HG02852 (cell line): ENCODE measurements around the gene EGFLAM.

Source experiments
- ATAC-seq: cut with Tn5 transposase; IDR thresholded peaks from one replicate; pipeline ENCODE4 v1.9.1; 2021; ENCODE audit warnings: mild to moderate bottlenecking, moderate library complexity; ENCODE audit not compliant: unreplicated experiment

EGFLAM gene

GRCh38 chr5:38467353-38468040 is 209.1 kb downstream of the EGFLAM start:
- no peak for ATAC-seq

GRCh38 chr5:38468202-38468673 is 209.9 kb downstream of the EGFLAM start:
- ATAC-seq, result no peak

DNA sequence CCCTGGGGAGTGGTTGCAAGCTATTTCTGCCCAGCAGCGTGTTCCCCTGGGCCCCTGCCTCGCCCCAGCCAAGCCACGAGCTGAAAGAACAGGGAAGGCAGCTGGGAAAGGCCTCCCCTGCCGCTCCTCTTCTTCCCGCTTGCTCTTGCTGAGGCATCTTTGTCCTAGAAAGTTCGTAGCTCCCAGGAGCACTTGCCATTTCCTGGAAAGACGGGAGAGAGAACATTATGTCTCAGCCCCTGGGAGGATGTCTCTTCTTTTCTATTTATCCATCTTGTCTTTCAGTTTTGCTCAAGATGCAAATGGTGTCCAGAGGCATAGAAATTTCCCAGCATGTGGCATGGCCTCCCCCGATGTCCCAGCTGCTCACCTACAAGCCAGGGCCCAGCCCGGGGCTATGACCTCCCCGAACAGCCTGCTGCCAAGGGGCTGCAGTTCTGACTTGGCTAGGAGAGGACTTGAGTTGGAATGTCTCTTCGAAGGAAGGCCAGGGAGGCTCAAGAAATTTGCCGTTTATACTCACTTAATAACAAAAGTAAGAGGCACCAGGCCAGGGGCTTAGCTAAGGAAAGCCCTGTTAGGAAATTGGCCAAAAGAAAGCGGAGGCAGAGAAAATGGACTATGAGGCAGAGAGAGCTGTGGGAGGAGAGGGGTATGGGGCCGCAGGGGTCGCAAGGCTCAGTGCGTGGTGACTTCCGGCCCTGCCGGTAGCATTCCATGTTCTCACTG is 210.8 kb downstream of the EGFLAM start:
- no peak for ATAC-seq

- ATAC-seq, result no peak
Measured at GRCh38 chr5:38469707-38470267, 211.4 kb downstream of the EGFLAM start.

- no peak for ATAC-seq
Measured at GRCh38 chr5:38471709-38472108, 213.3 kb downstream of the EGFLAM start.

GRCh38 chr5:38472541-38472940 is 214.2 kb downstream of the EGFLAM start:
- no peak for ATAC-seq

DNA sequence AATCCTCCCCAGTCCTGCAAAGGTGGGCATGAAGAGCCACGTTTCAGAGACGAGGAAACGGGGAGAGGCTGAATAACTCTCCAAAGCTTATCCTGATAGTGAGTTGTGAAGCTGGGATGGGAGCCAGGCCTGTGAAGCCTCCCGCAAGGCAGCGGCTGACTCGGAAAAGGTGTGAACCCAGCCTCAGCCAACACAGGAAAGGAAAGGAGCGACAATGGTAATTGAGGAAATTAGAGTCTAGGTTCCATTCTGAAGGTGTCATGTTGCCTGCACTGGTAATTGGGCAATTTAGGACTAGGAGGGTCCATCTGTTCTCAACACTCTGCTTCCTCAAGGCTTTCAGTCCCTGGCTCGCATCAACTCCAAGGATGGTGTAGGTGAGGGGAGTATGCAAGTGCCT is 214.6 kb downstream of the EGFLAM start:
- ATAC-seq, result no peak

DNA sequence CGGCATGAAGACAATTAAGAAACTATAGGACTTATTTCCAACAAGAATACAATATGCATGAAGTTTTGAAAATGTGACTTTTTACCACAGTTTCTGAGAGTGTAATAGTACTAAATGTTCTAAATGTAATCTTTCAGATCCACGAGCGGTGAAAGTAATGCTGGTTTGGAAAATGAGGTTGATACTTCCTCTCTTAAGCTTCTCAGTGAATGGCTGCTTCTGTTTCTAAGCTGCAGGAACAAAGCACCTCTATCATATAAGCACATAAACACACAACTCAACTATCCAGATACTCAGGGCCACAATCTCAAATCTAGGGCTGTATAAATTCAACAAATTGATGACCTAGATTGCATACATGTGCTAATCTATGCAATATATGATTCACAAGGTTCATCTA is 219.8 kb downstream of the EGFLAM start:
- no peak for ATAC-seq

DNA sequence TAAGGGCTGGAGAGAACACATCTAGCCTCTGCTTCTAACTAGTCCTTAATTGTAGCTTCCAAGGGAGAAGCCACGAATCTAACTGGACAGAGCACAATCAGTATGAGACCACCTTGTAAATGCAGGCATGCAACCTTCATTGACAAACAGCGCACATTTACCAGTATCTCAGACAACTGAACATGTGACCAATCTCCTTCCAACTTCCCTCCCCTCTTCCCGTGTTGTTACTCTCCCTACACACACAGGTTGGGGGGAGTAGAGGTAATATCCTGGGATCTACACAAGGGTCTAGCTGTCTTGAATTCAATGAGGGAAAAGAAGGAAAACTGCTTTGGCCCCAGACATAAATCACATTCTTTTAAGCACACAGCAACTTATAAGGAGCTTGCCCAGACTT is 220.5 kb downstream of the EGFLAM start:
- ATAC-seq, result no peak

GRCh38 chr5:38479315-38479904 is 221.1 kb downstream of the EGFLAM start:
- ATAC-seq, result no peak

GRCh38 chr5:38483805-38484398 is 225.5 kb downstream of the EGFLAM start:
- no peak for ATAC-seq

- no peak for ATAC-seq
Measured at GRCh38 chr5:38494175-38494574, 235.8 kb downstream of the EGFLAM start.

- ATAC-seq, result no peak
Measured at GRCh38 chr5:38494763-38495162, 236.4 kb downstream of the EGFLAM start.

DNA sequence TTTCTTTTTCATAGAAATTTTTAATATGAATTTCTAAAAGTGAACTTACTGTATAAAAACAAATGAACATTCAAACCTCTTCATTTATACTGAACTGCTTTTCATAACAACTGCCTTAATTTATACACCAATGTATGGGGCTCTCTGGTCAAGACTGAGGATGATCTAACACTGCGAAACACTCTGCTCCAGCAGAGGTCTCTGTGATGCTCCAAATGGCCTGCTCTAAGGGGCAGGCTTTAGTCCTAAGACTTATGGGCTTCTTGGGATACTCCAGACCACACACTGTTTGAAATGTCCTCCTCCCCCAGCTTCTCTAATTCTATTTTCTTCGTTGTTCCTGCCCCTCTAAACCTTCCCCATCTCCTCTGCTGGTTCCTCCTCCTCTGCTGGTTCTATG is 239.6 kb downstream of the EGFLAM start:
- ATAC-seq, result no peak

GRCh38 chr5:38500573-38501260 is 242.4 kb downstream of the EGFLAM start:
- ATAC-seq, result no peak

DNA sequence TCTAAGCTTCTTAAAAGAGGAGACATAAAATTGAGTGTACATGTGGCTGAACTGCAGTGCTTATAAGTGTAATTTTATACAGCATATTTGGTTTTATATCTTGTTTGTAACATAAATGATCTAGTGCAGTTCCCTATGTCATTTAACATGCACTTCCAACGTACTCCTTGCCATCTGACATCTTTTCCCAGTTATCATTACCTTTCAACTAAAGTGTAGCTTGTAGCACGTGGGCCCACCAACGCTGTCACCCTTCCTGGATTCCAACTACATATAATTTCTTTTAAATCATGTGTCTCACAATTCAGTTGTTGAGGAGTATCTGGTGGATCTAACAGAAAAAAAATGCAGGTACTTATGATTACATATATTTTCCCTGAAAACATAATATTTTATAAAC is 247.9 kb downstream of the EGFLAM start:
- no peak for ATAC-seq

- no peak for ATAC-seq
Measured at GRCh38 chr5:38509185-38509584, 250.8 kb downstream of the EGFLAM start.
